Ectodermal cell (in vitro differentiated cells): ENCODE measurements around the gene MAPK1.
A peak's percentile ranks its signal among the peaks of the same experiment; 100 is the strongest.
"Not testable (repeated sequence)": the region's sequence is repeated elsewhere in the genome, so short reads cannot be mapped to it uniquely, and the experiment has no call there.

Experiments used
- H3K27ac ChIP-seq: 2 replicates; pipeline ENCODE4 v1.7.0; 2013; ENCODE audit warnings: mild to moderate bottlenecking, low read depth, low read length; ENCODE audit not compliant: insufficient read depth, poor library complexity, severe bottlenecking
- H3K27me3 ChIP-seq: 2 replicates; pipeline ENCODE4 v1.7.0; 2013; ENCODE audit warnings: mild to moderate bottlenecking, low read length; ENCODE audit not compliant: insufficient read depth, control insufficient read depth, poor library complexity, severe bottlenecking
- H3K36me3 ChIP-seq: one replicate; pipeline ENCODE4 v1.7.0; 2013; ENCODE audit warnings: low read length; ENCODE audit not compliant: control insufficient read depth, insufficient read depth
- H3K4me1 ChIP-seq: one replicate; pipeline ENCODE4 v1.7.0; 2013; ENCODE audit warnings: low read length; ENCODE audit not compliant: control insufficient read depth, insufficient read depth
- H3K4me3 ChIP-seq: 2 replicates; pipeline ENCODE4 v1.7.0; 2013; ENCODE audit warnings: low read depth, low read length, control low read depth; ENCODE audit not compliant: insufficient read depth
- H3K9me3 ChIP-seq: 2 replicates; pipeline ENCODE4 v1.7.0; 2013; ENCODE audit warnings: mild to moderate bottlenecking, low read length, moderate library complexity; ENCODE audit not compliant: control insufficient read depth
- WGBS, 2 experiments: methylation state at CpG; one replicate each; pipeline ENCODE4 v1.1.7; 2013; ENCODE audit warnings: missing lambda C conversion rate in 2 of 2; 5-methylcytosine and 5-hydroxymethylcytosine counted together

Gene MAPK1

DNA sequence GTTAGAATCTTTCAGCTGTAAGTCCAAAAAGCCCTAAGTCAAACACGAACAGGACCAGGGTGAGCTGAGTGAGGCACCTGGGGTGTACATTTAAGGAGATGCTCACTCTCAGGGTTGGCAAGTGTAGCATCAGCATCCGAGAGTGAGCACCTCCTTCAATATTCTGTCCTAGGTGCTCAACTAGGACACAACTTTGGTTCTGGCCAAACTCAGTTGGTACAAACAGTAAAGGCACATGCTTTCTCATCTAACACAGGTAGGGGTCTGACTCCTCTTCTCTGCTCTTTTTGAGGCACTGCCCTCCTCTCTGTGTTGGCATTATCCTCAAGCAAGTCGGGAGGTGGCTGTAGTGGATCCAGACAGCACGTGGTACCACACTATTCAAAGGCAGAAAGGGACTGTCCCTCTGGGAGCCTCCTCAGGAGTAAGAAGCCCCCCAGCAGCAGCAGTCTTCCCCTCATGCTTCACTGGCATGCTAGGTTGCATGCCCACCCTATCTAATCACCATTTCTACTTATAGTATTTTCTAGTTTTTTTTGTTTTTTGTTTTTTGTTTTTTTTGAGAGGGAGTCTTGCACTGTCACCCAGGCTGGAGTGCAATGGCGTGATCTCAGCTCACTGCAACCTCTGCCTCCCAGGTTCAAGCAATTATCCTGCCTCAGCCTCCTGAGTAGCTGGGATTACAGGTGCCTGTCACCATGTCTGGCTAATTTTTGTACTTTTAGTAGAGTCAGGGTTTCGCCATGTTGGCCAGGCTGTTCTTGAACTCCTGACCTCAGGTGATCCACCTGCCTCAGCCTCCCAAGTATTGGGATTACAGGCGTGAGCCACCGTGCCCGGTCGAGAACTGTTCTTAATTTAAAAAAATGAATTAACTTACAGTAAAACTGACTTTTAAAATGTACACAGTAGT lies 14.7 kb upstream of the MAPK1 start:
- Histone ChIP-seq H3K36me3 (no peaks in the 10 kb centered on the region), H3K9me3 (no peaks in the 10 kb centered on the region), H3K4me1 (no peaks in the 10 kb centered on the region), H3K4me3 (no peak overlapping the region), H3K27ac (no peak overlapping the region), H3K27me3 (no peaks in the 10 kb centered on the region)
- 85 to 90% methylated on average over 8 of the region's 10 CpGs for WGBS, 2 experiments

- Histone ChIP-seq H3K27me3 (no peaks in the 10 kb centered on the region), H3K36me3 (no peaks in the 10 kb centered on the region), H3K27ac (no peak overlapping the region), H3K4me3 (no peak overlapping the region), H3K9me3 (no peaks in the 10 kb centered on the region), H3K4me1 (no peaks in the 10 kb centered on the region)
- WGBS, 2 experiments = 98 to 100% methylated on average over 4 of the region's 4 CpGs
Observed at GRCh38 chr22:21876486-21877176, 9.2 kb upstream of the MAPK1 start.

- H3K27me3 ChIP-seq, H3K27ac ChIP-seq, H3K4me3 ChIP-seq, H3K9me3 ChIP-seq, H3K36me3 ChIP-seq, H3K4me1 ChIP-seq: not testable (repeated sequence)
- WGBS, 2 experiments = 88 to 90% methylated on average over 3 to 4 of the region's 4 CpGs
Observed at GRCh38 chr22:21874953-21875352, 7.5 kb upstream of the MAPK1 start.

GRCh38 chr22:21873619-21874018 lies 6.2 kb upstream of the MAPK1 start:
- Histone ChIP-seq H3K4me3 (no peak overlapping the region), H3K27ac (no peak overlapping the region), H3K9me3 (no peaks in the 10 kb centered on the region), H3K36me3 (no peaks in the 10 kb centered on the region), H3K27me3 (no peaks in the 10 kb centered on the region), H3K4me1 (no peaks in the 10 kb centered on the region)
- WGBS, 2 experiments = 84 to 90% methylated on average over 7 of the region's 7 CpGs

DNA sequence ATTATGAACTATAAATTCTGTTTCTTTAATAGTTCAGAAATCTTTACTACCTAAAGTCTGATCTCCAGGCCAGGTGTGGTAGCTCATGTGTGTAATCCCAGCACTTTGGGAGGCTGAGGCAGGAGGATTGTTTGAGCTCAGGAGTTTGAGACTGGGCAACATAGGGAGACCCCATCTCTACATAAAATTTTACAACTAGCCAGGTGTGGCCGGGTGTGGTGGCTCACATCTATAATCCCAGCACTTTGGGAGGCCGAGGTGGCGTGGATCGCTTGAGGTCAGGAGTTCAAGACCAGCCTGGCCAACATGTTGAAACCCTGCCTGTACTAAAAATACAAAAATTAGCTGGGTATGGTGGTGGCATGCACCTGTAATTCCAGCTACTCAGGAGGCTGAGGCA lies 5.3 kb upstream of the MAPK1 start:
- not testable (repeated sequence) for H3K27me3 ChIP-seq, H3K36me3 ChIP-seq, H3K4me3 ChIP-seq, H3K4me1 ChIP-seq, H3K27ac ChIP-seq, H3K9me3 ChIP-seq
- 94% methylated on average over 4 of the region's 4 CpGs for WGBS, 2 experiments

GRCh38 chr22:21868651-21869050 lies 1.2 kb upstream of the MAPK1 start:
- 93% methylated on average over 6 to 7 of the region's 7 CpGs for WGBS, 2 experiments
- Histone ChIP-seq H3K4me1 (peaks cover 12% of the 10 kb centered on the region), H3K4me3 (no peak overlapping the region), H3K36me3 (no peaks in the 10 kb centered on the region), H3K9me3 (no peaks in the 10 kb centered on the region), H3K27me3 (no peaks in the 10 kb centered on the region), H3K27ac (no peak overlapping the region)

- H3K27ac ChIP-seq = peak overlapping the region; percentile 42
- peak overlapping the region; percentile 66 for H3K4me3 ChIP-seq
- no peaks in the 10 kb centered on the region for H3K9me3 ChIP-seq
- H3K27me3 ChIP-seq = no peaks in the 10 kb centered on the region
- 0% methylated on average over 91 of the region's 91 CpGs for WGBS, 2 experiments
- no peaks in the 10 kb centered on the region for H3K36me3 ChIP-seq
- H3K4me1 ChIP-seq = peaks cover 12% of the 10 kb centered on the region
Observed at GRCh38 chr22:21866833-21867527, 465 bp downstream of the MAPK1 start.

- no peaks in the 10 kb centered on the region for H3K27me3 ChIP-seq
- WGBS, 2 experiments = 53 to 64% methylated on average over 2 to 3 of the region's 3 CpGs
- H3K27ac ChIP-seq = no peak overlapping the region
- H3K36me3 ChIP-seq = no peaks in the 10 kb centered on the region
- peaks cover 13% of the 10 kb centered on the region for H3K4me1 ChIP-seq
- H3K4me3 ChIP-seq = peak overlapping the region; percentile 66
- no peaks in the 10 kb centered on the region for H3K9me3 ChIP-seq
Observed at GRCh38 chr22:21865041-21865440, 2.4 kb downstream of the MAPK1 start.

GRCh38 chr22:21862386-21863245 lies 4.8 kb downstream of the MAPK1 start:
- 95 to 97% methylated on average over 9 of the region's 9 CpGs for WGBS, 2 experiments
- Histone ChIP-seq H3K27ac (no peak overlapping the region), H3K27me3 (no peaks in the 10 kb centered on the region)

More at GRCh38 chr22:21862386-21863245, 4.8 kb downstream of the MAPK1 start:
- H3K4me3 ChIP-seq = no peak overlapping the region
- peaks cover 15% of the 10 kb centered on the region for H3K4me1 ChIP-seq
- no peaks in the 10 kb centered on the region for H3K36me3 ChIP-seq
- H3K9me3 ChIP-seq = no peaks in the 10 kb centered on the region
